ENCODE results near the gene GNL1.

GRCh38 chr6:30554404-30554803, 1.9 kb downstream of the GNL1 start:
- TF ChIP-seq ELF1 (IDR thresholded peaks at IDR 0.05; ENCODE audit: borderline replicate concordance, low read depth): no peak
- no peak for TF ChIP-seq EZH2 (IDR thresholded peaks at IDR 0.05)
- no peak for TF ChIP-seq POLR2A (IDR thresholded peaks at IDR 0.05; ENCODE audit: borderline replicate concordance, extremely low read depth, insufficient read depth, insufficient read length)
- no peak for TF ChIP-seq CTCF (IDR thresholded peaks at IDR 0.05 in 2 of 3, conservative IDR thresholded peaks at IDR 0.05 in 1 of 3; ENCODE audit: borderline replicate concordance in 1 of 3, insufficient read depth in 1 of 3, low read depth in 2 of 3, low read length in 2 of 3)
- TF ChIP-seq CEBPB (IDR thresholded peaks at IDR 0.05; ENCODE audit: low read depth): no peak
- no peak for TF ChIP-seq REST (IDR thresholded peaks at IDR 0.05; ENCODE audit: low read depth)

Data from HCT116 (cell line).